Measurements from ENCODE around the gene CREB5. TPM values are rescaled to one million over a fixed set of nuclear protein-coding genes. Genes with fewer than 3 reads are reported as not detected.
A peak's percentile ranks its signal among the peaks of the same experiment; 100 is the strongest.

CREB5 gene
- total RNA-seq, 1 experiment from 2014 or later, result 5.2 TPM

GRCh38 chr7:28748346-28748745 lies 336.0 kb downstream of the CREB5 start:
- no peaks in the 10 kb centered on the region for H3K36me3 ChIP-seq (ENCODE audit: low read depth, low read length)
- no peaks in the 10 kb centered on the region for H3K9me2 ChIP-seq (replicated peaks; ENCODE audit: low read length)
- no peaks in the 10 kb centered on the region for H3K9me3 ChIP-seq (ENCODE audit: low read length)
- H2AFZ ChIP-seq (ENCODE audit: low read length), result no peak overlapping the region
- ChIA-PET CTCF (interaction anchor here (0.6 kb wide), 1 partner anchor 21 kb away, joined by 3 read pairs; no protein-coding TSS in a partner anchor), POLR2A (ENCODE audit: unreplicated experiment) (interaction anchor here (1.0 kb wide), 1 partner anchor 19 kb away, joined by 5 read pairs; no protein-coding TSS in a partner anchor)
- DNase-seq (no peak), ATAC-seq (no peak)
- peaks cover 13% of the 10 kb centered on the region for H3K4me1 ChIP-seq (ENCODE audit: insufficient read depth, low read length)
- intact Hi-C loops (cut with micrococcal nuclease), result loop anchor here (2.0 to 5.0 kb wide), 3 partner anchors 61 to 358 kb away; no protein-coding TSS in a partner anchor
- no peaks in the 10 kb centered on the region for H3K27me3 ChIP-seq (ENCODE audit: low read length)
- no peaks in the 10 kb centered on the region for H3F3A ChIP-seq (ENCODE audit: low read length, unreplicated experiment)
- no peak for TF ChIP-seq EZH2 (IDR thresholded peaks at IDR 0.05; ENCODE audit: low read length, unreplicated experiment)
- no peak for TF ChIP-seq EZH2phosphoT487 (IDR thresholded peaks at IDR 0.05; ENCODE audit: borderline replicate concordance, low read length)
- TF ChIP-seq CTCF (conservative IDR thresholded peaks at IDR 0.05; ENCODE audit: low read depth, low read length), result no peak
- H3K4me2 ChIP-seq (ENCODE audit: low read length), result no peak overlapping the region
- H3K9ac ChIP-seq (ENCODE audit: low read length), result no peak overlapping the region
- H3K4me3 ChIP-seq (ENCODE audit: low read length), result no peak overlapping the region
- no peak overlapping the region for H3K27ac ChIP-seq (ENCODE audit: low read length)
- no TSS peak for BruUV-seq (replicated peaks)
- no peaks in the 10 kb centered on the region for H3K79me2 ChIP-seq (ENCODE audit: low read length)
- H4K20me1 ChIP-seq (ENCODE audit: low read length), result no peaks in the 10 kb centered on the region

- BruUV-seq (replicated peaks), result no TSS peak
- no peaks in the 10 kb centered on the region for H3K79me2 ChIP-seq (ENCODE audit: low read length)
- no peaks in the 10 kb centered on the region for H3K9me3 ChIP-seq (ENCODE audit: low read length)
- no peaks in the 10 kb centered on the region for H3F3A ChIP-seq (ENCODE audit: low read length, unreplicated experiment)
- intact Hi-C loops (cut with micrococcal nuclease), result loop anchor here (1.0 to 5.0 kb wide), 4 partner anchors 20 to 358 kb away; no protein-coding TSS in a partner anchor
- no peak overlapping the region for H3K4me3 ChIP-seq (ENCODE audit: low read length)
- H3K27me3 ChIP-seq (ENCODE audit: low read length), result no peaks in the 10 kb centered on the region
- CTCF ChIA-PET, result no interaction called here
- ATAC-seq (peak; percentile 100), DNase-seq (peak; percentile 86)
- TF ChIP-seq CTCF (conservative IDR thresholded peaks at IDR 0.05; ENCODE audit: low read depth, low read length) (peak; percentile 30), EZH2phosphoT487 (IDR thresholded peaks at IDR 0.05; ENCODE audit: borderline replicate concordance, low read length) (no peak), EZH2 (IDR thresholded peaks at IDR 0.05; ENCODE audit: low read length, unreplicated experiment) (no peak)
- no peak overlapping the region for H2AFZ ChIP-seq (ENCODE audit: low read length)
- POLR2A ChIA-PET (ENCODE audit: unreplicated experiment), result interaction anchor here (1.0 kb wide), 1 partner anchor 20 kb away, joined by 5 read pairs; no protein-coding TSS in a partner anchor
- peaks cover 13% of the 10 kb centered on the region for H3K4me1 ChIP-seq (ENCODE audit: insufficient read depth, low read length)
- no peak overlapping the region for H3K9ac ChIP-seq (ENCODE audit: low read length)
- H3K9me2 ChIP-seq (replicated peaks; ENCODE audit: low read length), result no peaks in the 10 kb centered on the region
- peak overlapping the region; percentile 58 for H3K4me2 ChIP-seq (ENCODE audit: low read length)
- no peaks in the 10 kb centered on the region for H4K20me1 ChIP-seq (ENCODE audit: low read length)
- H3K36me3 ChIP-seq (ENCODE audit: low read depth, low read length), result no peaks in the 10 kb centered on the region
- H3K27ac ChIP-seq (ENCODE audit: low read length), result peak overlapping the region; percentile 44
Measured at GRCh38 chr7:28748933-28749584, 336.7 kb downstream of the CREB5 start.

- H2AFZ ChIP-seq (ENCODE audit: low read length), result no peak overlapping the region
- H3K79me2 ChIP-seq (ENCODE audit: low read length), result no peaks in the 10 kb centered on the region
- no peak overlapping the region for H3K4me3 ChIP-seq (ENCODE audit: low read length)
- H3K4me1 ChIP-seq (ENCODE audit: insufficient read depth, low read length), result peaks cover 13% of the 10 kb centered on the region
- ChIA-PET CTCF (no interaction called here), POLR2A (ENCODE audit: unreplicated experiment) (no interaction called here)
- H3K27ac ChIP-seq (ENCODE audit: low read length), result peak overlapping the region; percentile 29; the same call in 1 of the 2 replicates
- TF ChIP-seq EZH2phosphoT487 (IDR thresholded peaks at IDR 0.05; ENCODE audit: borderline replicate concordance, low read length), result no peak
- TF ChIP-seq CTCF (conservative IDR thresholded peaks at IDR 0.05; ENCODE audit: low read depth, low read length), result 0 out of 2 replicates have a peak, but pooled peaks have one; percentile 1
- H3K4me2 ChIP-seq (ENCODE audit: low read length), result peak overlapping the region; percentile 58
- H3F3A ChIP-seq (ENCODE audit: low read length, unreplicated experiment), result no peaks in the 10 kb centered on the region
- BruUV-seq (replicated peaks), result no TSS peak
- H4K20me1 ChIP-seq (ENCODE audit: low read length), result no peaks in the 10 kb centered on the region
- intact Hi-C loops (cut with micrococcal nuclease), result loop anchor here (1.0 to 5.0 kb wide), 4 partner anchors 20 to 359 kb away; no protein-coding TSS in a partner anchor
- no peaks in the 10 kb centered on the region for H3K27me3 ChIP-seq (ENCODE audit: low read length)
- no peaks in the 10 kb centered on the region for H3K9me3 ChIP-seq (ENCODE audit: low read length)
- H3K36me3 ChIP-seq (ENCODE audit: low read depth, low read length), result no peaks in the 10 kb centered on the region
- ATAC-seq (no peak; the same call in 1 of the 2 replicates), DNase-seq (no peak)
- H3K9ac ChIP-seq (ENCODE audit: low read length), result no peak overlapping the region
- H3K9me2 ChIP-seq (replicated peaks; ENCODE audit: low read length), result no peaks in the 10 kb centered on the region
Measured at GRCh38 chr7:28749638-28750037, 337.3 kb downstream of the CREB5 start.

Measured in PC-3 (cell line).